Vagina (tissue), 2 donors: ENCODE measurements around the gene TCF4. TPM values are rescaled to one million over a fixed set of nuclear protein-coding genes. Genes with fewer than 3 reads are reported as not detected.

Experiments
- DNase-seq, 2 donors: peaks; one replicate each; pipeline ENCODE4 v3.0.0-alpha.2; 2017; ENCODE audit errors: extremely low spot score in 2 of 2
- H3K27ac ChIP-seq: fragments of 200-600 bp; sonication (generic); one replicate; pipeline ENCODE4 v1.5.1; 2019
- H3K27me3 ChIP-seq: fragments of 200-600 bp; sonication (generic); one replicate; pipeline ENCODE4 v1.5.1; 2019
- H3K36me3 ChIP-seq, 2 donors: fragments of 200-600 bp; sonication (generic); one replicate each; pipeline ENCODE4 v1.5.1; 2017 to 2019
- H3K4me1 ChIP-seq: fragments of 200-600 bp; sonication (generic); one replicate; pipeline ENCODE4 v1.5.1; 2019
- H3K4me3 ChIP-seq, 2 donors: fragments of 200-600 bp; sonication (generic); 1 replicate in 1 of 2; 2 replicates in 1 of 2; pipeline ENCODE4 v1.5.1; 2016 to 2019
- H3K9me3 ChIP-seq: fragments of 200-600 bp; sonication (generic); one replicate; pipeline ENCODE4 v1.5.1; 2019
- POLR2A ChIP-seq, 2 donors: fragments of 450-650 bp; IDR thresholded peaks; one replicate each; pipeline ENCODE4 v1.6.1; 2017; ENCODE audit warnings: antibody characterized with exemption in 2 of 2, mild to moderate bottlenecking in 2 of 2, moderate library complexity in 2 of 2
- POLR2AphosphoS5 ChIP-seq, 2 donors: sonication (generic); formaldehyde crosslinking; IDR thresholded peaks; one replicate each; pipeline ENCODE4 v1.9.0; 2017; ENCODE audit warnings: antibody characterized with exemption in 2 of 2, mild to moderate bottlenecking in 2 of 2, low read depth in 1 of 2; ENCODE audit not compliant: insufficient read depth in 1 of 2
- intact Hi-C: fragments of 100-400 bp; cut with DNase I; formaldehyde crosslinking; loops from one replicate; pipeline ENCODE4 v1.15.1; 2023
- total RNA-seq: library from RNA; depleted of rRNA; stranded (reverse); fragments of >200 nt; gene quantifications from one replicate; pipeline ENCODE4 v1.2.3, GENCODE V29; 2016
- TF ChIP-seq, protein P1 (sequence below), 3 experiments: fragments of 450-650 bp in 2 of 3; fragments of 200-600 bp in 1 of 3; sonication (generic) in 1 of 3; IDR thresholded peaks; one replicate each; pipeline ENCODE4 v1.5.1; 2017 to 2019; ENCODE audit warnings: antibody characterized with exemption in 3 of 3, mild to moderate bottlenecking in 2 of 3, moderate library complexity in 2 of 3

Gene TCF4
- total RNA-seq, 1 donor from 2014 or later: 105 TPM

DNA sequence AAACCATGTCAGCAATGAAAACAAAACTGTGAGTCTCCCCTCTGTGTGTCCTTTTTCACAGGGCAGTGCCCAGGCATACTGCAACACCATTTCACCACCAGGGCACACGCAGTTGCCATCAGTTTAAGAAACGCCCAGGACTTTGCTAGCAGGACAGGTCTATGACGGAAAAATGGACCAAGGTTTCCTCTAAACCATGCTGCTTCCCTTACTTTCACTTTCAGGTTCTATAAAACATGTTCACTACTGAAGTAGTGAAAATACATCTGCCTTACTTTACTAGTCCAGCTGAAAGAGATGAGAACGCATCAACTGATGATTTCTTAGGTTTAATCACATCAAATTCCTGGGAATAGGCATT, 110.5 kb downstream of the TCF4 start:
- H3K9me3 ChIP-seq: no peaks in the 10 kb centered on the region
- peaks cover 18% of the 10 kb centered on the region for H3K4me1 ChIP-seq
- DNase-seq: no peak
- peak overlapping the region; percentile 78 for H3K27ac ChIP-seq
- H3K36me3 ChIP-seq: no peaks in the 10 kb centered on the region
- peak in 1 of 2 donors; percentile 19 for TF ChIP-seq POLR2AphosphoS5 (IDR thresholded peaks at IDR 0.05; ENCODE audit: insufficient read depth in 1 of 2, low read depth in 1 of 2)
- TF ChIP-seq, protein P1, sequence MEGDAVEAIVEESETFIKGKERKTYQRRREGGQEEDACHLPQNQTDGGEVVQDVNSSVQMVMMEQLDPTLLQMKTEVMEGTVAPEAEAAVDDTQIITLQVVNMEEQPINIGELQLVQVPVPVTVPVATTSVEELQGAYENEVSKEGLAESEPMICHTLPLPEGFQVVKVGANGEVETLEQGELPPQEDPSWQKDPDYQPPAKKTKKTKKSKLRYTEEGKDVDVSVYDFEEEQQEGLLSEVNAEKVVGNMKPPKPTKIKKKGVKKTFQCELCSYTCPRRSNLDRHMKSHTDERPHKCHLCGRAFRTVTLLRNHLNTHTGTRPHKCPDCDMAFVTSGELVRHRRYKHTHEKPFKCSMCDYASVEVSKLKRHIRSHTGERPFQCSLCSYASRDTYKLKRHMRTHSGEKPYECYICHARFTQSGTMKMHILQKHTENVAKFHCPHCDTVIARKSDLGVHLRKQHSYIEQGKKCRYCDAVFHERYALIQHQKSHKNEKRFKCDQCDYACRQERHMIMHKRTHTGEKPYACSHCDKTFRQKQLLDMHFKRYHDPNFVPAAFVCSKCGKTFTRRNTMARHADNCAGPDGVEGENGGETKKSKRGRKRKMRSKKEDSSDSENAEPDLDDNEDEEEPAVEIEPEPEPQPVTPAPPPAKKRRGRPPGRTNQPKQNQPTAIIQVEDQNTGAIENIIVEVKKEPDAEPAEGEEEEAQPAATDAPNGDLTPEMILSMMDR (IDR thresholded peaks at IDR 0.05): no peak
- TF ChIP-seq POLR2A (IDR thresholded peaks at IDR 0.05): no peak
- H3K4me3 ChIP-seq: peak overlapping the region; percentile 42 to 44
- H3K27me3 ChIP-seq: no peaks in the 10 kb centered on the region
- intact Hi-C loops: no loop called here

GRCh38 chr18:55475916-55476315, 112.1 kb downstream of the TCF4 start:
- H3K36me3 ChIP-seq: no peaks in the 10 kb centered on the region
- TF ChIP-seq, protein P1 (IDR thresholded peaks at IDR 0.05): no peak
- TF ChIP-seq POLR2A (IDR thresholded peaks at IDR 0.05): no peak
- TF ChIP-seq POLR2AphosphoS5 (IDR thresholded peaks at IDR 0.05; ENCODE audit: insufficient read depth in 1 of 2, low read depth in 1 of 2): no peak
- DNase-seq: no peak
- no peak overlapping the region for H3K27ac ChIP-seq
- no peaks in the 10 kb centered on the region for H3K27me3 ChIP-seq
- intact Hi-C loops: no loop called here
- H3K4me3 ChIP-seq: no peak overlapping the region
- H3K9me3 ChIP-seq: no peaks in the 10 kb centered on the region
- peaks cover 18% of the 10 kb centered on the region for H3K4me1 ChIP-seq

DNA sequence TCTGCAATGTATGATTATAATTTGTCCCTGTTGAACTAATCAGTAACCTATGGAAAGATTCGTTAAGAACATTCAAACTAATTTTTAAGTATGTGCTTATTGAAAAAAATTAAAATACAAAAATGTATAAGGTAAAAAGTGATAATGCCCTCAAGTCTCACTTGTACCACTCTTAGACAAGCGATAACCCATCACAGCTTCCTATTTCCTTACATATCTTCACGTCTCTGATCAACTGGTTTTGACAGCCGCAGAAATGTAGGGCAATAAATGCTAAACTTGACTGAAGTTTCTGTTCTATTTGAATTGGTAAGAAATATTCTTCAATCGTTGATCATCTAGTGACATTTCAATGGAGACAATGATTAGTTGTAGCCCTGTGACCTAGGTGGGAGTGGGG, 112.5 kb downstream of the TCF4 start:
- TF ChIP-seq, protein P1 (IDR thresholded peaks at IDR 0.05): no peak
- TF ChIP-seq POLR2AphosphoS5 (IDR thresholded peaks at IDR 0.05; ENCODE audit: insufficient read depth in 1 of 2, low read depth in 1 of 2): no peak
- no peak for TF ChIP-seq POLR2A (IDR thresholded peaks at IDR 0.05)
- no peak for DNase-seq
- H3K4me1 ChIP-seq: peaks cover 18% of the 10 kb centered on the region
- H3K4me3 ChIP-seq: no peak overlapping the region
- H3K36me3 ChIP-seq: no peaks in the 10 kb centered on the region
- H3K9me3 ChIP-seq: no peaks in the 10 kb centered on the region
- intact Hi-C loops: no loop called here
- no peak overlapping the region for H3K27ac ChIP-seq
- H3K27me3 ChIP-seq: no peaks in the 10 kb centered on the region

GRCh38 chr18:55473560-55473959, 114.4 kb downstream of the TCF4 start:
- no peak overlapping the region for H3K27ac ChIP-seq
- no peaks in the 10 kb centered on the region for H3K9me3 ChIP-seq
- no peaks in the 10 kb centered on the region for H3K36me3 ChIP-seq
- DNase-seq: no peak
- TF ChIP-seq, protein P1 (IDR thresholded peaks at IDR 0.05): no peak
- TF ChIP-seq POLR2A (IDR thresholded peaks at IDR 0.05) (no peak), POLR2AphosphoS5 (IDR thresholded peaks at IDR 0.05; ENCODE audit: insufficient read depth in 1 of 2, low read depth in 1 of 2) (no peak)
- intact Hi-C loops: no loop called here
- H3K4me1 ChIP-seq: peaks cover 18% of the 10 kb centered on the region
- H3K27me3 ChIP-seq: no peaks in the 10 kb centered on the region
- no peak overlapping the region for H3K4me3 ChIP-seq

- DNase-seq: no peak
- Histone ChIP-seq H3K4me3 (no peak overlapping the region), H3K36me3 (no peaks in the 10 kb centered on the region), H3K9me3 (no peaks in the 10 kb centered on the region), H3K27ac (no peak overlapping the region), H3K4me1 (peaks cover 18% of the 10 kb centered on the region), H3K27me3 (no peaks in the 10 kb centered on the region)
- intact Hi-C loops: no loop called here
- TF ChIP-seq POLR2AphosphoS5 (IDR thresholded peaks at IDR 0.05; ENCODE audit: insufficient read depth in 1 of 2, low read depth in 1 of 2) (no peak), POLR2A (IDR thresholded peaks at IDR 0.05) (no peak)
- TF ChIP-seq, protein P1 (IDR thresholded peaks at IDR 0.05): no peak
Measured at GRCh38 chr18:55473058-55473457, 114.9 kb downstream of the TCF4 start.
